Osteoblast (primary cell): ENCODE data around the gene SYT13. TPM values are rescaled to one million over a fixed set of nuclear protein-coding genes. Genes with fewer than 3 reads are reported as not detected.

Experiments
- DNase-seq: peaks from one replicate; pipeline ENCODE4 v3.0.0; 2011; ENCODE audit warnings: low spot score, mixed read lengths; ENCODE audit not compliant: insufficient read length; ENCODE audit errors: missing footprints
- H2AFZ ChIP-seq: 2 replicates; pipeline ENCODE4 v1.6.0; 2011; ENCODE audit warnings: mild to moderate bottlenecking, low read length
- H3K27ac ChIP-seq: 2 replicates; pipeline ENCODE4 v1.5.1; 2011; ENCODE audit warnings: mild to moderate bottlenecking, low read depth, low read length, moderate library complexity
- H3K27me3 ChIP-seq: 2 replicates; pipeline ENCODE4 v1.6.0; 2012; ENCODE audit warnings: mild to moderate bottlenecking, control low read depth, inconsistent platforms, low read length, moderate library complexity; ENCODE audit not compliant: insufficient read depth
- H3K36me3 ChIP-seq: 2 replicates; pipeline ENCODE4 v1.5.1; 2011; ENCODE audit warnings: mild to moderate bottlenecking, low read length, control low read depth, moderate library complexity; ENCODE audit not compliant: insufficient read depth
- H3K4me1 ChIP-seq: 2 replicates; pipeline ENCODE4 v1.5.1; 2011; ENCODE audit warnings: mild to moderate bottlenecking, low read length, control low read depth, moderate library complexity; ENCODE audit not compliant: insufficient read depth
- H3K4me2 ChIP-seq: 2 replicates; pipeline ENCODE4 v1.6.0; 2011; ENCODE audit warnings: mild to moderate bottlenecking, low read length; ENCODE audit not compliant: insufficient read depth
- H3K4me3 ChIP-seq: fragments of 200-600 bp; sonication (generic); 3 replicates; pipeline ENCODE4 v1.5.1; 2012; ENCODE audit warnings: mild to moderate bottlenecking, low read length, inconsistent platforms; ENCODE audit not compliant: insufficient read depth
- H3K79me2 ChIP-seq: 2 replicates; pipeline ENCODE4 v1.6.0; 2012; ENCODE audit warnings: mild to moderate bottlenecking, low read length, control low read depth, inconsistent platforms; ENCODE audit not compliant: insufficient read depth
- H3K9me3 ChIP-seq: 2 replicates; pipeline ENCODE4 v1.5.1; 2011; ENCODE audit warnings: low read depth, low read length, control low read depth
- H4K20me1 ChIP-seq: 2 replicates; pipeline ENCODE4 v1.6.0; 2012; ENCODE audit warnings: mild to moderate bottlenecking, low read length, control low read depth; ENCODE audit not compliant: insufficient read depth
- total RNA-seq: library from RNA; depleted of rRNA; stranded (reverse); fragments of >200 nt; gene quantifications from 2 replicates; pipeline ENCODE4 v1.2.3, GENCODE V29; 2012
- TF ChIP-seq, protein P1 (sequence below): IDR thresholded peaks from 2 replicates; pipeline ENCODE4 v1.5.1; 2011; ENCODE audit warnings: mild to moderate bottlenecking, low read depth, low read length, moderate library complexity; ENCODE audit errors: extremely low read depth

Gene SYT13
- total RNA-seq, 1 donor, result under 0.01 TPM

DNA sequence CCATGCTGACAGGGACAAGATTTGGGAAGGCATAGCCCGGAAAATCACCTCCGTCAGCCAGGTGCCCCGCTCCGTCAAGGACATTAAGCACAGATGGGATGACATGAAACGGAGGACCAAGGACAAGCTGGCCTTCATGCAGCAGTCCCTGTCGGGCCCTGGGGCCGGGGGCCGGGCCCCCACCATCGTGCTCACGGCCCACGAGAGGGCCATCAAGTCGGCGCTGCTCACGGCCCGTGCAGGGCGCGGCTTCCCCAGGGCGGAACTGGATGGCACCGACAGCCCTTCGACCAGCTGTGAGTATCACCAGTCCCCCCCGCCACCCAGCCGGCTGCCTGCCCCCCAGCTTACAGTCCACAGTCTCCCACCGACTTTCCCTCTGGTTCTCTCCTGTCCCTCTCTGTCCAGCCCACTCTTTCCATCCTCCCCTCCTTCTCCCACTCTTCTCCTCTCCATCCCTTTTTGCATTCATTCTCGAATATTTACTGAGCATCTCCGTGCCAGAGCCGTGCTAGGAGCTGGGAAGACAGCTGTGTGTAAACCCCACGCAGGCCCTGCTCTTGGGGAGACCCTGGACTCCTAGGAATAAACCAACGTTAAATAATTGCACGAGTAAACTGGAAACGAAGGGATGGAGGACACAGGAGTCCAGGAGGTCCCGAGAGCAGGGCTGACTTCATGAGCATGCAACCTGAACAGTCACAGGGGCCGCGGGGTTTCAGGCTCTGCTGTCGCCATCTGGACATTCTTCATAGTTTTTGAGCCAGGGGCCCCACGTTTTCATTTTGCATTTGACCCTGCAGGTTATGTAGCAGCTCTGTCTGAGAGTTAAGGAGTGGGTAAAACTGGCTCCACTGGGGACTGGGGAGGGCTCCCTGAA lies 76.9 kb downstream of the SYT13 start:
- no peaks in the 10 kb centered on the region for H3K9me3 ChIP-seq
- no peaks in the 10 kb centered on the region for H3K27me3 ChIP-seq
- H3K79me2 ChIP-seq, result no peaks in the 10 kb centered on the region
- H3K27ac ChIP-seq, result no peak overlapping the region
- no peak overlapping the region for H3K4me3 ChIP-seq
- H3K36me3 ChIP-seq, result no peaks in the 10 kb centered on the region
- H3K4me1 ChIP-seq, result no peaks in the 10 kb centered on the region
- peaks cover 4% of the 10 kb centered on the region for H4K20me1 ChIP-seq
- no peak overlapping the region for H3K4me2 ChIP-seq
- TF ChIP-seq, protein P1, sequence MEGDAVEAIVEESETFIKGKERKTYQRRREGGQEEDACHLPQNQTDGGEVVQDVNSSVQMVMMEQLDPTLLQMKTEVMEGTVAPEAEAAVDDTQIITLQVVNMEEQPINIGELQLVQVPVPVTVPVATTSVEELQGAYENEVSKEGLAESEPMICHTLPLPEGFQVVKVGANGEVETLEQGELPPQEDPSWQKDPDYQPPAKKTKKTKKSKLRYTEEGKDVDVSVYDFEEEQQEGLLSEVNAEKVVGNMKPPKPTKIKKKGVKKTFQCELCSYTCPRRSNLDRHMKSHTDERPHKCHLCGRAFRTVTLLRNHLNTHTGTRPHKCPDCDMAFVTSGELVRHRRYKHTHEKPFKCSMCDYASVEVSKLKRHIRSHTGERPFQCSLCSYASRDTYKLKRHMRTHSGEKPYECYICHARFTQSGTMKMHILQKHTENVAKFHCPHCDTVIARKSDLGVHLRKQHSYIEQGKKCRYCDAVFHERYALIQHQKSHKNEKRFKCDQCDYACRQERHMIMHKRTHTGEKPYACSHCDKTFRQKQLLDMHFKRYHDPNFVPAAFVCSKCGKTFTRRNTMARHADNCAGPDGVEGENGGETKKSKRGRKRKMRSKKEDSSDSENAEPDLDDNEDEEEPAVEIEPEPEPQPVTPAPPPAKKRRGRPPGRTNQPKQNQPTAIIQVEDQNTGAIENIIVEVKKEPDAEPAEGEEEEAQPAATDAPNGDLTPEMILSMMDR, result no peak
- H2AFZ ChIP-seq, result no peak overlapping the region
- DNase-seq, result peak; percentile 84

DNA sequence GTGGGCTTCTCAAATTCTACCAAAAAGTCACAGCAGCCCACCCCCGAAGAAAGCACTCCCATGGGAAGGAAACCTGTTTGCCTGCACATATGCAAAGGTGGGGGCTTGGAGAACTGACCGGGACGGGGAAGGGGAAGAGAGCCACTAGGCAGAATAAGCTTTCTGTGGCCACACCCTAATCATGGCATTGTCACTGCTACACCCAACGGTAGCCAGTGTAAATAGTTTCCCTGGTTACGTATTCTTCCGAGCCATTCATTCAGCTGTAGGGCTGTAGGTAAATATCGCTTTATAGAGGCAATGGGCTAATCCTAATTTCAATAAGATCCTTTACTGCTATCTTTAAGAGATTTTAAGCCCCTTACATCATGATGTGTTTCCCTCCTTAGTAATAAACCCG lies 78.0 kb downstream of the SYT13 start:
- Histone ChIP-seq H2AFZ (no peak overlapping the region), H3K9me3 (no peaks in the 10 kb centered on the region), H3K4me2 (no peak overlapping the region), H3K4me3 (no peak overlapping the region), H4K20me1 (peaks cover 4% of the 10 kb centered on the region), H3K36me3 (no peaks in the 10 kb centered on the region), H3K79me2 (no peaks in the 10 kb centered on the region), H3K4me1 (no peaks in the 10 kb centered on the region), H3K27ac (no peak overlapping the region), H3K27me3 (no peaks in the 10 kb centered on the region)
- TF ChIP-seq, protein P1, result no peak
- no peak for DNase-seq

DNA sequence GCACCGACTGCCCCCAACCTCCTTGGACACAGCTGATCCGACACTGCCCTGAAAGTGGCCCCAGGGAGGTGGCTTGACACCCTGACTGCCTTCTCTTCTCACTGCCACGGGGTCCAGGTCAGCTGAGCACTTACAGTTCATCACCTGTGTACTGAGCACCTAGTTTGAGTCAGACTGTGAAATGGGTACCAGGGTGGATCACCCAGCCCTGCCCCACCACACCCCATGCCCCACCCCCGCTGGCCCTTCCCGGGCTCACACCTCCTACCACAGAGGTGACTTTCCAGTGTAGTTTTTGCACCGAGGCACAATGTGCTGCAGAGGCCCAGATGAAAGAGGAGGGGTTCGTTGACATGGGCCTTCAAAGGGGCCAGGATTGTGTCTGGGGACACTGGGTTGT lies 80.2 kb downstream of the SYT13 start:
- Histone ChIP-seq H4K20me1 (peaks cover 4% of the 10 kb centered on the region), H3K9me3 (no peaks in the 10 kb centered on the region), H3K4me3 (no peak overlapping the region), H2AFZ (no peak overlapping the region), H3K27me3 (no peaks in the 10 kb centered on the region), H3K4me2 (no peak overlapping the region), H3K4me1 (no peaks in the 10 kb centered on the region), H3K27ac (no peak overlapping the region), H3K36me3 (no peaks in the 10 kb centered on the region), H3K79me2 (no peaks in the 10 kb centered on the region)
- TF ChIP-seq, protein P1, result no peak
- no peak for DNase-seq

DNA sequence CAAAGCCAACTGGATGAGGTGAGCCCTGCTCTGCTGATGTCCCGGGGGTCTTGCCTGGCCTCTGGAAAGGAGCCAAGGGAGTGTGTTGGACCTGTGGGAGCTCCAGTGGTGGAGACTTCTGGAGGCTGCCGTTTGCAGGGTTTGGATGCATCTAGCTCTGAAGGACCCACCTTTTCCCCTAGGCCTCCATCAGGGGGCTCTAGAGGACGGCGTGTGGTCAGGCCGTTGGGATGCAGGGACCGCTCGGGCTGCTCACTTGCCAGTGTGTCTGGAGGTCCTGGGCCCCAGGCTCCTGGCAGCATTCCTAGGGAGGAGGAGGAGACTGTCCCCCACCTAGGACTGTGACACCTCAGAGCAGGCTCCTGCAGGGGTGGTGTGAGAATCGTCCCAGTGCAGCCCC lies 81.4 kb downstream of the SYT13 start:
- Histone ChIP-seq H3K9me3 (no peaks in the 10 kb centered on the region), H3K36me3 (no peaks in the 10 kb centered on the region), H3K4me1 (no peaks in the 10 kb centered on the region), H3K27ac (no peak overlapping the region), H3K79me2 (no peaks in the 10 kb centered on the region), H3K4me3 (no peak overlapping the region), H3K4me2 (no peak overlapping the region), H4K20me1 (peaks cover 4% of the 10 kb centered on the region), H3K27me3 (no peaks in the 10 kb centered on the region), H2AFZ (no peak overlapping the region)
- TF ChIP-seq, protein P1, result no peak
- DNase-seq, result no peak
